OCI-LY7 (cell line): Measurements from ENCODE around the gene CCDC148.

Source experiments
- CTCF ChIP-seq: fragments of 200-600 bp; sonication (generic); conservative IDR thresholded peaks from 2 replicates; pipeline ENCODE4 v1.5.1; 2014; ENCODE audit warnings: mild to moderate bottlenecking, antibody characterized with exemption, low read length, moderate library complexity, mixed read lengths
- EZH2phosphoT487 ChIP-seq: fragments of 200-600 bp; sonication (generic); IDR thresholded peaks from 2 replicates; pipeline ENCODE4 v1.6.1; 2018; ENCODE audit warnings: low read depth, borderline replicate concordance, mild to moderate bottlenecking, mixed run types, antibody characterized with exemption, low read length, moderate library complexity, mixed read lengths

DNA sequence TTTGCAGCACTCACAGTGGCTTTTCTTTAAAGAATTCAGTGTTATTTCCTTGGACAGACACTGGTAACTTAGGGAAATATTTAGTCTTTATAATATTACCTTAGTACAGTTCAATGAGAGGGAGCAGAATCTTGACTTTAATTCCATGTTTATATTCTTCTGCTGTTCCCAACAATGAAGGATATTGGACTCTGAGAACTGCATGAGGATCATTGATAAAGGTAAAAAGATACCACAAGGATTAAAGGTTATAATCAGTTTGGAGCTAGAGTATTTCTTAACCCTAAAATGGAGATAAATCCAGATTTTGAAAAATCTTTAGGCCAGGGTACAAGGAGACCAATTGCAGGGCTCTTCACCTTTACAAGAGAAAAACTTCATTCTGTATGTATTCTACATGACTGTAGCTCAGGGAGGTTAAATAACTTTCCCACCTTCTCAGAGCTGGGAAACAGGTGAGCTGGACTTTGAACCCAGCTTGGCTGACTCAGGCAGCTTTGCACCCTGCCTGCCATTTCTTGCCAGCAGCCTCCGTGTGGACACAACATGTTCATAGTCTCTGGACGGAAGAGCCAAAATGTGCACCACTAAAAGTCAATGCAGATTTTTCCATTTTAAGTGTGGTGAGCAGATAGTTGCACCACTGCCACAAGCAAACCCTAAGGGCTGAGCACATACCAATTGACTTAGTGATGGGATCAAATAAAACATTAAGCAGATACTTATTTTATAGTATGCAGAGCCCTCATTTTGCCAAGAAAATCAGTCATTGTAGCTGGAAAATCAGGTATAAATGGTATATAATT is 328.2 kb downstream of the CCDC148 start:
- TF ChIP-seq EZH2phosphoT487 = no peak
- no peak for TF ChIP-seq CTCF
